GM18517 (cell line): ENCODE data around the gene EYS.
"Not testable (repeated sequence)": the region's sequence is repeated elsewhere in the genome, so short reads cannot be mapped to it uniquely, and the experiment has no call there.

Source experiments
- ATAC-seq: cut with Tn5 transposase; IDR thresholded peaks from one replicate; pipeline ENCODE4 v1.9.1; 2021; ENCODE audit warnings: mild to moderate bottlenecking, moderate library complexity; ENCODE audit not compliant: unreplicated experiment

Gene EYS

GRCh38 chr6:65469650-65470049 lies 237.4 kb downstream of the EYS start:
- no peak for ATAC-seq

GRCh38 chr6:65468307-65468706 lies 238.7 kb downstream of the EYS start:
- no peak for ATAC-seq

GRCh38 chr6:65461121-65461520 lies 245.9 kb downstream of the EYS start:
- no peak for ATAC-seq

GRCh38 chr6:65452333-65452732 lies 254.7 kb downstream of the EYS start:
- no peak for ATAC-seq

GRCh38 chr6:65450451-65450850 lies 256.6 kb downstream of the EYS start:
- ATAC-seq = no peak

GRCh38 chr6:65449926-65450325 lies 257.1 kb downstream of the EYS start:
- no peak for ATAC-seq

- ATAC-seq = no peak
Observed at GRCh38 chr6:65448866-65449265, 258.2 kb downstream of the EYS start.

GRCh38 chr6:65436281-65436680 lies 270.7 kb downstream of the EYS start:
- ATAC-seq = no peak

GRCh38 chr6:65416621-65417020 lies 290.4 kb downstream of the EYS start:
- ATAC-seq = no peak

GRCh38 chr6:65410309-65410708 lies 296.7 kb downstream of the EYS start:
- ATAC-seq = no peak

GRCh38 chr6:65402564-65402963 lies 304.5 kb downstream of the EYS start:
- no peak for ATAC-seq

- ATAC-seq = no peak
Observed at GRCh38 chr6:65399355-65400084, 307.5 kb downstream of the EYS start.

GRCh38 chr6:65398851-65399250 lies 308.2 kb downstream of the EYS start:
- no peak for ATAC-seq

GRCh38 chr6:65350530-65350929 lies 356.5 kb downstream of the EYS start:
- no peak for ATAC-seq

GRCh38 chr6:65302655-65303054 lies 404.4 kb downstream of the EYS start:
- not testable (repeated sequence) for ATAC-seq

- no peak for ATAC-seq
Observed at GRCh38 chr6:65299236-65299635, 407.8 kb downstream of the EYS start.

- no peak for ATAC-seq
Observed at GRCh38 chr6:65295812-65296211, 411.2 kb downstream of the EYS start.

GRCh38 chr6:65289491-65289890 lies 417.5 kb downstream of the EYS start:
- no peak for ATAC-seq

GRCh38 chr6:65285275-65285674 lies 421.8 kb downstream of the EYS start:
- ATAC-seq = no peak

GRCh38 chr6:65280060-65280459 lies 427.0 kb downstream of the EYS start:
- no peak for ATAC-seq

GRCh38 chr6:65262241-65262640 lies 444.8 kb downstream of the EYS start:
- no peak for ATAC-seq

- ATAC-seq = no peak
Observed at GRCh38 chr6:65259982-65260381, 447.0 kb downstream of the EYS start.

- ATAC-seq = no peak
Observed at GRCh38 chr6:65259059-65259458, 448.0 kb downstream of the EYS start.
